ENCODE measurements around the gene VAV3.
A peak's percentile ranks its signal among the peaks of the same experiment; 100 is the strongest.

The VAV3 gene, protein sequence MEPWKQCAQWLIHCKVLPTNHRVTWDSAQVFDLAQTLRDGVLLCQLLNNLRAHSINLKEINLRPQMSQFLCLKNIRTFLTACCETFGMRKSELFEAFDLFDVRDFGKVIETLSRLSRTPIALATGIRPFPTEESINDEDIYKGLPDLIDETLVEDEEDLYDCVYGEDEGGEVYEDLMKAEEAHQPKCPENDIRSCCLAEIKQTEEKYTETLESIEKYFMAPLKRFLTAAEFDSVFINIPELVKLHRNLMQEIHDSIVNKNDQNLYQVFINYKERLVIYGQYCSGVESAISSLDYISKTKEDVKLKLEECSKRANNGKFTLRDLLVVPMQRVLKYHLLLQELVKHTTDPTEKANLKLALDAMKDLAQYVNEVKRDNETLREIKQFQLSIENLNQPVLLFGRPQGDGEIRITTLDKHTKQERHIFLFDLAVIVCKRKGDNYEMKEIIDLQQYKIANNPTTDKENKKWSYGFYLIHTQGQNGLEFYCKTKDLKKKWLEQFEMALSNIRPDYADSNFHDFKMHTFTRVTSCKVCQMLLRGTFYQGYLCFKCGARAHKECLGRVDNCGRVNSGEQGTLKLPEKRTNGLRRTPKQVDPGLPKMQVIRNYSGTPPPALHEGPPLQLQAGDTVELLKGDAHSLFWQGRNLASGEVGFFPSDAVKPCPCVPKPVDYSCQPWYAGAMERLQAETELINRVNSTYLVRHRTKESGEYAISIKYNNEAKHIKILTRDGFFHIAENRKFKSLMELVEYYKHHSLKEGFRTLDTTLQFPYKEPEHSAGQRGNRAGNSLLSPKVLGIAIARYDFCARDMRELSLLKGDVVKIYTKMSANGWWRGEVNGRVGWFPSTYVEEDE

DNA sequence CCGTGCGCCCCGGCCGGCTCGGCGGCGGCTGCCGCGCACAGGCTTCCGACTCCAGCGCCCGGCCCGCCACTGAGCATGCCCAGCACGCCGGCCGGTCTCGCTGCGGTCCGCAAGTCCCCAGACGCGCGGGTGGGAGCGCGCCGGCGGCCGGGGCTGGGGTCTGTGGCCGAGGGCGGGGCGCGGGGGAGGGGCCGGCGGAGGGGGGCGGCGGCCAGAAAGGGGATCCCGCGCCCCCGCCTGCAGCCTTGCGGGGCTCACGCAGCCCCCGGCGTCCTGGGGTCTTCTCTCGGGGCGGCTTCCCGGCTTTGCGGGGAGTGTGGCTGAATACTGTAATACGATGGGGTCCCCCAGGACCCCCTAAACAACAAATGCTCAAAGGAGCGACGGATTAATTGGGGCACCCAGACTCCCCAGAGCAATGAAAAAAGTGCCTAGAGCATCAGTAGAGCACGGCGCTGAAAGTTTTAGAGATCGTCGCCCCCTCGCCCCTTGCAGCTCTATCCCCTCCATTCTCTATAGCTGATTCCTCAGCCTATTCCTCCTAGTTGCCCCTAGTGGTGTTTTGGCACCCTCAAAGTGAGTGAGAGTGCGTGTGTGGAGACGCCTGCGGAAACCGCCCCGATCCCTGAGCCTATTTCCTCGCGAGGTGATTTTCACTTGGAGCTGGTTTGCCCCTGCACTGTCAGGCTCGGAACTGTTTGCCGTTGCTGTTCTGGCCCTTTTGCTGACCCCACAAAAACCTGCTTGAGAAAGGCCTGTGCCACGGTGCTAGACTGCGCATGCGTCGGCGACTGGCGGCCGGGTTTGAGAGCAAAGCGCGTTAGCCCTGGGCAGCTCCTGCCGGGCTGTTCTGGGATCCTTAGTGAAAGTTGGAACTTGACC lies at the start of gene VAV3:
TSS of gene VAV3 (minus strand) at position 71 of the 882 bp plus-strand sequence. CDS start 311 bp downstream, outside the sequence.
- TF ChIP-seq, protein P1, sequence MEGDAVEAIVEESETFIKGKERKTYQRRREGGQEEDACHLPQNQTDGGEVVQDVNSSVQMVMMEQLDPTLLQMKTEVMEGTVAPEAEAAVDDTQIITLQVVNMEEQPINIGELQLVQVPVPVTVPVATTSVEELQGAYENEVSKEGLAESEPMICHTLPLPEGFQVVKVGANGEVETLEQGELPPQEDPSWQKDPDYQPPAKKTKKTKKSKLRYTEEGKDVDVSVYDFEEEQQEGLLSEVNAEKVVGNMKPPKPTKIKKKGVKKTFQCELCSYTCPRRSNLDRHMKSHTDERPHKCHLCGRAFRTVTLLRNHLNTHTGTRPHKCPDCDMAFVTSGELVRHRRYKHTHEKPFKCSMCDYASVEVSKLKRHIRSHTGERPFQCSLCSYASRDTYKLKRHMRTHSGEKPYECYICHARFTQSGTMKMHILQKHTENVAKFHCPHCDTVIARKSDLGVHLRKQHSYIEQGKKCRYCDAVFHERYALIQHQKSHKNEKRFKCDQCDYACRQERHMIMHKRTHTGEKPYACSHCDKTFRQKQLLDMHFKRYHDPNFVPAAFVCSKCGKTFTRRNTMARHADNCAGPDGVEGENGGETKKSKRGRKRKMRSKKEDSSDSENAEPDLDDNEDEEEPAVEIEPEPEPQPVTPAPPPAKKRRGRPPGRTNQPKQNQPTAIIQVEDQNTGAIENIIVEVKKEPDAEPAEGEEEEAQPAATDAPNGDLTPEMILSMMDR (IDR thresholded peaks at IDR 0.05; ENCODE audit: insufficient read depth, low read depth, low read length, missing control alignments) = no peak
- peak within 1 kb of the TSS; percentile 39 for H3K4me3 ChIP-seq (ENCODE audit: low read length)
- DNase-seq (ENCODE audit: low read depth) = peak; percentile 61

DNA sequence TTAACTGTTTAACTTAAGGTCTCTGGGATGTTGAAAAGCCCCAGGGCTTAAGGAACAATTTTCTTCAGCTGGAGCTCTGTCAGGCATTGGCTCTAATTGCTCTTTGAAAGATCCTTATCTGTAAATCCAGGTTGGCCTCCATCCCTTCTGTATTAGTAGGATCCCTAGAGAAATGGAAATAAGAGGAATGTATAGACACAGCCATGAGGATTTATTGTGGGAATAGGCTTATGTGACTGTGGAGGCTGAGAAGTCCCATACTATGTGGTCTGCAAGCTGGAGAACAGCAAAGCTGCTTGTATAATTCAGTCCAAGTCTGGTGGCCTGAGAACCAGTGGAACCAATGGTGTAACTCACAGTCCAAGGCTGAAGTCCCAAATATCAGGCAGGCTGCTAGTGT lies 47.6 kb upstream of the VAV3 start:
- no peak for DNase-seq (ENCODE audit: low read depth)
- TF ChIP-seq, protein P1 (IDR thresholded peaks at IDR 0.05; ENCODE audit: insufficient read depth, low read depth, low read length, missing control alignments) = no peak
- no peak overlapping the region for H3K4me3 ChIP-seq (ENCODE audit: low read length)

DNA sequence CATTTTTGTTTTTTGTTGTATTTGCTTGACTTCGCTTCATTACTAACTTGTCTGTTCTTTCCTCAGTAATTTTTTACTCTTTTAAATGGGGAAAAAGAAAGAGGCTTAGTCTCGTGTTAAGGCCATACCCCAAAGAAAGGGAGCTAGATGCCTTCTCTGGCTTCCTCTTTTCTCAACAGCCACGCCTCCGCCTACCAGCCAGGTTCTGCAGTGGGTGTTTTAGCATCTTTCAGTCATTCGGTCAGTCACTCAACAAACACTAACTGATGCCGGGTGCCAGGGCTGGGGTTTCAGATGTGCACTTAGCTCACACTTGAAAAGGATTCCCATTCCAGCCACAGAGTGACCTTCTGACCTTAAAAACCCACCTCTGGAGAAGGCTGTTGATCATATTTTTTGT lies 46.3 kb upstream of the VAV3 start:
- no peak for DNase-seq (ENCODE audit: low read depth)
- TF ChIP-seq, protein P1 (IDR thresholded peaks at IDR 0.05; ENCODE audit: insufficient read depth, low read depth, low read length, missing control alignments) = no peak
- no peak overlapping the region for H3K4me3 ChIP-seq (ENCODE audit: low read length)

DNA sequence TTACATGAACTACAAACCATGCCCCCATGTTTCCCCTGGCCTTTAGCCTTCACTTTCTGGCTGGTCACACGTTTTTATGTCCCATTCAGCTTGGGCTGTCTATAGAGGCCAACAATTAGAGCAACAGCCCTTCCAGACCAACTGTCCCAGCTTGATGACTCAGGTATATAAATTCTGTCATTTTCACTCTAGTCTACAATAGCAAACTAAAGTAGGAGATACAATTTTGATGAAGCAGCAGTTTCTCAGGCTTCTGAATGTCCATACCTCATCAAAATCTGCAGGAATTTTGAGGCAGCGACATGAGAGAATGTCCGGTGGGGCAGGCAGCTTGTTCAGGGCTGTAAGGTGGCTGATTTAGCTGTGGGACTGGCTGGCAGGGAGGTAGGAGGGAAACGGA lies 45.6 kb upstream of the VAV3 start:
- TF ChIP-seq, protein P1 (IDR thresholded peaks at IDR 0.05; ENCODE audit: insufficient read depth, low read depth, low read length, missing control alignments) = no peak
- no peak for DNase-seq (ENCODE audit: low read depth)

DNA sequence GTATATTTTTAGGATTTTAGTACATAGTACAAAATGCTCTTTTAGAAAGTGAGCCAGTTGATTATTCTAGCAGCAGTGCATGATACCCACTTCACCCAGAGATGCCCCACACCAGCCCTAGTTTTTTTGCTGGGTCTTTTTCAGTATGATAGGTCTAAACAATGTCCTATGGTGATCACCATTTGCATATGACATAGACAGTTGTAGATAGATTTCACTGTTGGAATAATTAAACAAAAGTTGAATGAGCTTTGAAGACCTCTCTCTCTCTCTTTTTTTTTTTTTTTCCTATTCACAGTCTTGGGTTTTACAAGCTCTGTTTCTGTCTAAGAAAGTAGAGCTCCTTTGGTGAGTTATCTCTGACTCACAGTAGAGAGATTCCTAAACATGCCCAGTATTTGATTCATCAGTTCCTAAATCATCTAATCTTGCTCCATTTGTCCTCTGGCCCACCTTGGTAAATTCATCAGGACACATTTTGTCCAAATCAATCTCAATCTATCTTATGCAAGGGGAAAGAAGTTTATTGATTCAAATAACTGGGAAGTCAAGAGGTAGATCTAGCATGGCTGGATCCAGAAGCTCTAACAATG lies 44.7 kb upstream of the VAV3 start:
- peak; percentile 80 for DNase-seq (ENCODE audit: low read depth)
- TF ChIP-seq, protein P1 (IDR thresholded peaks at IDR 0.05; ENCODE audit: insufficient read depth, low read depth, low read length, missing control alignments) = no peak
- H3K4me3 ChIP-seq (ENCODE audit: low read length) = no peak overlapping the region

More for the DNA sequence above, 45.6 kb upstream of the VAV3 start:
- no peak overlapping the region for H3K4me3 ChIP-seq (ENCODE audit: low read length)

DNA sequence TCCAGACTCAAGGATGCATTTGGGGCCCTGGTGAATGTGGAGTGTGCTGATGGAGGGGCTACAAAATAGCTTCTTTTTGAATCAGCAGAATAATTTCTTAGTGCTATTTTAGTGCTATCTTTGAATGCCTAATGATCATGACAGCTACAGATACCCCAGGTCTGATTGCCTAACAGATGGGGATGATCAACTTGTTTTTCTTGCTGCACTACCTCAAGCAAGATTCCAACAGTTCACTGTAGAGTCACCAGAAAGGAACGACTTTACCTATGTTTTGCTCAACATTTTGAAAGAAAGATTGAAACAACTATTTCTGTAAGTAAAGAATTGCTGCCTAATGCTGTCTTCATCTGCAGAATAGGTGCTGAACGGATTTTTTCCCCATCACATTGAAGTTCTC lies 42.6 kb upstream of the VAV3 start:
- H3K4me3 ChIP-seq (ENCODE audit: low read length) = no peak overlapping the region
- TF ChIP-seq, protein P1 (IDR thresholded peaks at IDR 0.05; ENCODE audit: insufficient read depth, low read depth, low read length, missing control alignments) = no peak
- DNase-seq (ENCODE audit: low read depth) = peak; percentile 89

All from epithelial cell of esophagus (primary cell).